Skin of body (tissue), 2 donors: ENCODE measurements around the gene DIMT1. TPM values are rescaled to one million over a fixed set of nuclear protein-coding genes. Genes with fewer than 3 reads are reported as not detected.

Experiments
- DNase-seq: peaks from one replicate; lab custom pipeline; 2025; lab: John Stamatoyannopoulos, UW
- total RNA-seq: library from RNA; depleted of rRNA; stranded (reverse); fragments of >200 nt; gene quantifications from one replicate; pipeline ENCODE4 v1.2.3, GENCODE V29; 2014

The DIMT1 gene
- total RNA-seq = 23.9 TPM

- DNase-seq = peak; percentile 98
Observed at GRCh38 chr5:62403411-62404250, at the start of gene DIMT1. DIMT1 (minus strand) TSS chr5:62403905; CDS start chr5:62403772, 133 bp downstream.

GRCh38 chr5:62450259-62450658 lies 46.6 kb upstream of the DIMT1 start:
- no peak for DNase-seq

GRCh38 chr5:62448528-62448927 lies 44.8 kb upstream of the DIMT1 start:
- DNase-seq = no peak

GRCh38 chr5:62432621-62433064 lies 28.9 kb upstream of the DIMT1 start:
- DNase-seq = no peak

GRCh38 chr5:62431735-62432620 lies 28.3 kb upstream of the DIMT1 start:
- no peak for DNase-seq

GRCh38 chr5:62424763-62425162 lies 21.1 kb upstream of the DIMT1 start:
- DNase-seq = no peak

GRCh38 chr5:62421414-62421813 lies 17.7 kb upstream of the DIMT1 start:
- no peak for DNase-seq

- no peak for DNase-seq
Observed at GRCh38 chr5:62419609-62420008, 15.9 kb upstream of the DIMT1 start.

- DNase-seq = no peak
Observed at GRCh38 chr5:62418462-62419076, 14.9 kb upstream of the DIMT1 start.

GRCh38 chr5:62413711-62414110 lies 10.0 kb upstream of the DIMT1 start:
- DNase-seq = no peak

- peak; percentile 99 for DNase-seq
Observed at GRCh38 chr5:62412549-62413329, 9.0 kb upstream of the DIMT1 start, which contains the start of gene IPO11. IPO11 (plus strand) TSS chr5:62412763; CDS start chr5:62437280, 24,517 bp downstream.

- DNase-seq = no peak
Observed at GRCh38 chr5:62395210-62395950, 8.3 kb downstream of the DIMT1 start.

- no peak for DNase-seq
Observed at GRCh38 chr5:62386824-62387223, 16.9 kb downstream of the DIMT1 start.

- no peak for DNase-seq
Observed at GRCh38 chr5:62385816-62386400, 17.8 kb downstream of the DIMT1 start.

- DNase-seq = no peak
Observed at GRCh38 chr5:62385131-62385530, 18.6 kb downstream of the DIMT1 start.

- no peak for DNase-seq
Observed at GRCh38 chr5:62376064-62376463, 27.6 kb downstream of the DIMT1 start.

GRCh38 chr5:62375627-62376026 lies 28.1 kb downstream of the DIMT1 start:
- DNase-seq = no peak

GRCh38 chr5:62374090-62374489 lies 29.6 kb downstream of the DIMT1 start:
- no peak for DNase-seq

- no peak for DNase-seq
Observed at GRCh38 chr5:62373382-62373781, 30.3 kb downstream of the DIMT1 start.

GRCh38 chr5:62372600-62372999 lies 31.1 kb downstream of the DIMT1 start:
- no peak for DNase-seq
